Measurements from ENCODE around the gene WHRN. TPM values are rescaled to one million over a fixed set of nuclear protein-coding genes. Genes with fewer than 3 reads are reported as not detected.

The WHRN gene
- total and polyA plus RNA-seq, 5 donors from 2014 or later: 1.00 to 24.2 (median 1.4) TPM

GRCh38 chr9:114371343-114371944, 133.8 kb downstream of the WHRN start:
- H3K36me3 ChIP-seq (ENCODE audit: control insufficient read depth, insufficient read depth, low read length): peaks cover 72% of the 10 kb centered on the region
- peaks cover 47% of the 10 kb centered on the region for H3K36me3 Mint-ChIP-seq
- H3K4me3 ChIP-seq (ENCODE audit: low read depth, low read length): peak overlapping the region; percentile 72

GRCh38 chr9:114370968-114371320, 134.3 kb downstream of the WHRN start:
- Mint-ChIP-seq H3K9me3 (peaks cover 0 to 2% (median 0%) of the 10 kb centered on the region in 7 donors), H3K4me1 (peaks cover 22 to 96% (median 68%) of the 10 kb centered on the region in 4 donors), H3K36me3 (peaks cover 50% of the 10 kb centered on the region), H3K27me3 (no peaks in the 10 kb centered on the region), H3K27ac (peak overlapping the region; percentile 89 to 93 (median 89)), H3K4me3 (peak overlapping the region; percentile 56 to 90 (median 88))
- Histone ChIP-seq H3K4me1 (ENCODE audit: control insufficient read depth, insufficient read depth, low read length, poor library complexity, severe bottlenecking) (peaks cover 97% of the 10 kb centered on the region), H3K4me3 (ENCODE audit: low read depth, low read length) (peak overlapping the region; percentile 72), H3K27ac (ENCODE audit: insufficient read depth, low read length, poor library complexity, severe bottlenecking) (peak overlapping the region; percentile 98), H3K9me3 (ENCODE audit: control insufficient read depth in 2 of 2, low read length in 2 of 2) (no peaks in the 10 kb centered on the region), H3K27me3 (ENCODE audit: control insufficient read depth, insufficient read depth, low read length) (no peaks in the 10 kb centered on the region), H3K36me3 (ENCODE audit: control insufficient read depth, insufficient read depth, low read length) (peaks cover 69% of the 10 kb centered on the region)
- ATAC-seq (ENCODE audit: low read depth in 2 of 2) (no peak), DNase-seq (no peak)

More at GRCh38 chr9:114371343-114371944, 133.8 kb downstream of the WHRN start:
- peak overlapping the region; percentile 98 for H3K27ac ChIP-seq (ENCODE audit: insufficient read depth, low read length, poor library complexity, severe bottlenecking)
- H3K4me3 Mint-ChIP-seq: peak overlapping the region; percentile 87 to 90 (median 88)
- no peaks in the 10 kb centered on the region for H3K27me3 Mint-ChIP-seq
- no peaks in the 10 kb centered on the region for H3K9me3 ChIP-seq (ENCODE audit: control insufficient read depth in 2 of 2, low read length in 2 of 2)
- peaks cover 96% of the 10 kb centered on the region for H3K4me1 ChIP-seq (ENCODE audit: control insufficient read depth, insufficient read depth, low read length, poor library complexity, severe bottlenecking)
- ATAC-seq (ENCODE audit: low read depth in 2 of 2) (no peak), DNase-seq (no peak)
- H3K27ac Mint-ChIP-seq: peak overlapping the region; percentile 89 to 93 (median 92)
- peaks cover 22 to 93% (median 64%) of the 10 kb centered on the region in 4 donors for H3K4me1 Mint-ChIP-seq
- peaks cover 0 to 2% (median 0%) of the 10 kb centered on the region in 7 donors for H3K9me3 Mint-ChIP-seq
- H3K27me3 ChIP-seq (ENCODE audit: control insufficient read depth, insufficient read depth, low read length): no peaks in the 10 kb centered on the region

DNA sequence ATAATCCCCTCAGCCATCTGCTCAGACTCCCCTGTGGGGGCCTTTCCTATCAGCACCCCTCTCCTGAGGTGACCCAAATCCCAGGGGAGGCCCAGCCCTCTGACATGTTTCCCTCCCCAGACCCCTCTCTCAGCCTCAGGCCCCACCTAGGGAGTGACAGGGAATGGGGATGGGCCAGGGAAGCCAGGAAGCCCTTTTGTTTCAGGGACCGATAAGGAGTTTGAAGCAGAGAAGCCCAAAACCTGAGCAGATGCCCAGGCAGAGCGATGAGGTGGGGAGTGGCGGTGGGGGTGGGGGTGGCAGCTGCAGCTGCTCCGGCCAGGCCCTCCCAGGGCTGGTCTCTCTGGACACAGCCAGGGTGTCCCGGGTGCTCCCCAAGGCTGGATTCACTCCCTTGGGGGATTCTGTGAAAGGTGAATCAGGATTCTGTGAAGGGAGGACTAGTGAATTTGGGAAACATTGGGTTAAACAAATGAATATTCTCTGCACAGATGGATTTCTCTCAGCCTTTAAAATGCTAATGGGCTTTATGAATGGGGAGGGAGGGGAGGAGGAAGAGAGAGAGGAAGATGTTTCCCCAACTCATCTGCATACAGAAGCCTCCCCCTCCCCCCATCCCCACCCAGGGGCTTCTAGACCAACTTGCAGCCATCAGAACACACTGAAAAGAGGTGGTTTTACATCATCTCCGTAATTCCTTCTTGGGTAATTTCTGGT, 134.9 kb downstream of the WHRN start:
- peaks cover 46% of the 10 kb centered on the region for H3K36me3 Mint-ChIP-seq
- H3K27me3 Mint-ChIP-seq: no peaks in the 10 kb centered on the region
- Histone ChIP-seq H3K9me3 (ENCODE audit: control insufficient read depth in 2 of 2, low read length in 2 of 2) (no peaks in the 10 kb centered on the region), H3K36me3 (ENCODE audit: control insufficient read depth, insufficient read depth, low read length) (peaks cover 73% of the 10 kb centered on the region), H3K4me3 (ENCODE audit: low read depth, low read length) (peak overlapping the region; percentile 7), H3K27ac (ENCODE audit: insufficient read depth, low read length, poor library complexity, severe bottlenecking) (peak overlapping the region; percentile 98), H3K4me1 (ENCODE audit: control insufficient read depth, insufficient read depth, low read length, poor library complexity, severe bottlenecking) (peaks cover 99% of the 10 kb centered on the region), H3K27me3 (ENCODE audit: control insufficient read depth, insufficient read depth, low read length) (no peaks in the 10 kb centered on the region)
- ATAC-seq (ENCODE audit: low read depth in 2 of 2): no peak
- H3K27ac Mint-ChIP-seq: peak overlapping the region; percentile 38 to 94 (median 88)
- H3K4me3 Mint-ChIP-seq: peak overlapping the region; percentile 12 to 93 (median 72)
- peaks cover 22 to 96% (median 68%) of the 10 kb centered on the region in 4 donors for H3K4me1 Mint-ChIP-seq
- peaks cover 0 to 2% (median 0%) of the 10 kb centered on the region in 7 donors for H3K9me3 Mint-ChIP-seq
- DNase-seq: no peak

DNA sequence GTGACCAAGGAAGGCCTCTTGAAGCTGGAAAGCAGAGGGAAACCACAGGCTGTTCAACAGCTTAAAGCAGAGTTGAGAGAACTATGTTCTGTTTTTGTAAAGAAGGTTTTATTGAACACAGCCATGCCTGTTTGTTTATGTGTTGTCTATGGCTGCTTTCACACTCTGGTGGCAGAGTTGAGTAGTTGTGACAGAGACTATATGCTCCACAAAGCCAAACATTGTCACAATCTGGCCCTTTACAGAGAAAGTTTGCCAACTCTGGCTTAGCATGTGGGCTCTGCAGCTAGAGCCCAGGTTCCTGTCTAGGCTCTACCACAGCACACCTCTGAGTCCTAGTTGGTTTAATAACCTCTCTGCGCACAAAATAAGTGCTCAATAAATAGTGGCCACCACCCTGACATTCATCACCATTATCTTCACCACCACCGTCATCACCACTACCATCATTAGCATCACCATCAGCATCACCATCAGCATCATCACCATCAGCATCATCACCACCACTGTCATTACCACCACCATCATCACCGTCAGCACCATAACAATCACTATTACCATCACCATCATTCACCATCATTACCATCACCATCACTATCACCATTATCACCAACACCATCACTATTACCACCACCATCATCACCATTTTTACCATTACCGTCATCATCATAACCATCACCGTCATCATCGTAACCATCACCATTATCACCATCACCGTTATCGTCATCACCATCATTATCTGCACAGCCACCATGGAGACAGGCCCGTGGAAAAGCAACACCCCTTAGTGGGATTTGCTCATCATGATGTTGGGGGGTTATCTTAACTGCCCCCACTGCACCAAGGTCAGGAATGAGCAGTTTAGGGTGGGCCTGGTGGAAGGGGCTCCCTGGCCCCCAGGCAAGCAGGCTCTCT, 135.8 kb downstream of the WHRN start:
- peaks cover 0 to 2% (median 0%) of the 10 kb centered on the region in 7 donors for H3K9me3 Mint-ChIP-seq
- peak overlapping the region in 3 of 4 donors; percentile 61 to 93 (median 75) for H3K4me3 Mint-ChIP-seq
- Histone ChIP-seq H3K27me3 (ENCODE audit: control insufficient read depth, insufficient read depth, low read length) (no peaks in the 10 kb centered on the region), H3K27ac (ENCODE audit: insufficient read depth, low read length, poor library complexity, severe bottlenecking) (peak overlapping the region; percentile 98), H3K9me3 (ENCODE audit: control insufficient read depth in 2 of 2, low read length in 2 of 2) (no peaks in the 10 kb centered on the region), H3K4me3 (ENCODE audit: low read depth, low read length) (peak overlapping the region; percentile 35), H3K4me1 (ENCODE audit: control insufficient read depth, insufficient read depth, low read length, poor library complexity, severe bottlenecking) (peaks cover 98% of the 10 kb centered on the region), H3K36me3 (ENCODE audit: control insufficient read depth, insufficient read depth, low read length) (peaks cover 72% of the 10 kb centered on the region)
- DNase-seq (no peak), ATAC-seq (ENCODE audit: low read depth in 2 of 2) (no peak)
- H3K36me3 Mint-ChIP-seq: peaks cover 45% of the 10 kb centered on the region
- H3K4me1 Mint-ChIP-seq: peaks cover 22 to 96% (median 64%) of the 10 kb centered on the region in 4 donors
- H3K27ac Mint-ChIP-seq: peak overlapping the region; percentile 72 to 94 (median 88)
- H3K27me3 Mint-ChIP-seq: no peaks in the 10 kb centered on the region

DNA sequence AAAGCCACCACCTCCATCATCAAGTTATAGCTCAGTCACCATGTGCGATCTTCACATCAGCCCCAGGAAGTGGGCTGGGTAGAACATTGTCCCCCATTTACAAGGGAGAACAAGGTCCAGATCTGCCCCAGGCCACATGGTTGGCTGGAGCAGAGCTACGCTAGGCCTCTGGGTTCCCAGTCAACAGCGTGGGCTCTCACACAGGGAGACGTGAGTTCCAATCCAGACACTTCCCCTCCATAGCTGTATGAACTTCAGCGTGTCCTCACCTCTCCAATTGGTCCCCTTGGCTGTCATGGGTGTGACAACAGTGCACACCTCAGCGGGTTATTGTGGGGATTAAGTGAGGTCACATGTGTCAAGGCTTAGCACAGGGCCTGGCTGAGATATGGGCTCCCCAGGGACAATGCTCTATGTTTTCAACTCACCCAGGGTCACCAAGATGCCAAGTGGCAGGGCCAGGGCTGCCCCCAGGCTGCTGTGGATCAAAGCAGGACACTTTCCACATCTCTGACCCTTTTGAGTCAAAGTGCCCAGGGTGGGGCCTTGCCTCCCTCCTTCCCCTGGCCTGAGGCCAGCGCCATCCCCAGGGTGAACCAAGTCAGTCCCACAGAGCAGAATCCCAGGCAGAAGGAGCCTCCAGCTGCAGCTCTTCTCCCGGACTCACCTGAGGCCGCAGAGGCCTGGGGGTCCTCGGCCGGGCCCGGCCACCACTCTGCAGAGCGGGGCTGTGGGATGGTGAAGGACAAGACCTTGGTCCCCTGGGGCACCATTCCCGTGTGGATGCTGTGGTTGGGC, 137.3 kb downstream of the WHRN start:
- ATAC-seq (ENCODE audit: low read depth in 2 of 2) (no peak), DNase-seq (no peak)
- Histone ChIP-seq H3K4me3 (ENCODE audit: low read depth, low read length) (no peak overlapping the region), H3K27me3 (ENCODE audit: control insufficient read depth, insufficient read depth, low read length) (no peaks in the 10 kb centered on the region), H3K9me3 (ENCODE audit: control insufficient read depth in 2 of 2, low read length in 2 of 2) (no peaks in the 10 kb centered on the region), H3K36me3 (ENCODE audit: control insufficient read depth, insufficient read depth, low read length) (peaks cover 78% of the 10 kb centered on the region), H3K27ac (ENCODE audit: insufficient read depth, low read length, poor library complexity, severe bottlenecking) (peak overlapping the region; percentile 98), H3K4me1 (ENCODE audit: control insufficient read depth, insufficient read depth, low read length, poor library complexity, severe bottlenecking) (peaks cover 98% of the 10 kb centered on the region)
- Mint-ChIP-seq H3K36me3 (peaks cover 49% of the 10 kb centered on the region), H3K27ac (peak overlapping the region; percentile 81 to 92 (median 88)), H3K4me1 (peaks cover 28 to 96% (median 68%) of the 10 kb centered on the region in 4 donors), H3K9me3 (peaks cover 0 to 2% (median 0%) of the 10 kb centered on the region in 7 donors), H3K27me3 (no peaks in the 10 kb centered on the region), H3K4me3 (peak overlapping the region in 3 of 4 donors; percentile 56 to 93 (median 73))

GRCh38 chr9:114367366-114367765, 137.9 kb downstream of the WHRN start:
- peaks cover 27 to 95% (median 68%) of the 10 kb centered on the region in 4 donors for H3K4me1 Mint-ChIP-seq
- peaks cover 84% of the 10 kb centered on the region for H3K36me3 ChIP-seq (ENCODE audit: control insufficient read depth, insufficient read depth, low read length)

More at GRCh38 chr9:114367366-114367765, 137.9 kb downstream of the WHRN start:
- Histone ChIP-seq H3K27ac (ENCODE audit: insufficient read depth, low read length, poor library complexity, severe bottlenecking) (peak overlapping the region; percentile 98), H3K4me1 (ENCODE audit: control insufficient read depth, insufficient read depth, low read length, poor library complexity, severe bottlenecking) (peaks cover 98% of the 10 kb centered on the region), H3K9me3 (ENCODE audit: control insufficient read depth in 2 of 2, low read length in 2 of 2) (no peaks in the 10 kb centered on the region), H3K27me3 (ENCODE audit: control insufficient read depth, insufficient read depth, low read length) (no peaks in the 10 kb centered on the region), H3K4me3 (ENCODE audit: low read depth, low read length) (peak overlapping the region; percentile 67)
- H3K27me3 Mint-ChIP-seq: no peaks in the 10 kb centered on the region
- H3K4me3 Mint-ChIP-seq: peak overlapping the region; percentile 27 to 93 (median 70)
- DNase-seq: no peak
- H3K9me3 Mint-ChIP-seq: peaks cover 0 to 2% (median 0%) of the 10 kb centered on the region in 7 donors
- peaks cover 53% of the 10 kb centered on the region for H3K36me3 Mint-ChIP-seq
- ATAC-seq (ENCODE audit: low read depth in 2 of 2): no peak
- peak overlapping the region; percentile 88 to 95 (median 92) for H3K27ac Mint-ChIP-seq
